ENCODE results near the gene ABCB4.

- TF ChIP-seq CTCF (IDR thresholded peaks at IDR 0.05; ENCODE audit: low read depth, low read length, poor library complexity, severe bottlenecking) (no peak), EZH2phosphoT487 (IDR thresholded peaks at IDR 0.05; ENCODE audit: borderline replicate concordance, low read length) (no peak)
Measured at GRCh38 chr7:87380905-87381304, 94.6 kb downstream of the ABCB4 start.

Data from DOHH2 (cell line).